GM12878 (cell line): ENCODE measurements around the gene MTFR1L. TPM values are rescaled to one million over a fixed set of nuclear protein-coding genes. Genes with fewer than 3 reads are reported as not detected.

Source experiments
- ATAC-seq: fragments of 200-7000 bp; cut with Tn5 transposase; 3 replicates; pipeline ENCODE4 v1.9.1; 2020; ENCODE audit warnings: mild to moderate bottlenecking, moderate library complexity
- BruUV-seq: library from RNA; stranded (reverse); fragments of 400-500 nt; replicated peaks from 2 replicates; lab custom pipeline; 2021; lab: Mats Ljungman, UMichigan
- CTCF ChIA-PET: fragments of 300-600 bp; sonication (Branson Sonifier 250); formaldehyde crosslinking; extraction: SDS; loops from one replicate; lab custom pipeline; 2021; ENCODE audit warnings: inconsistent platforms; lab: Yijun Ruan, JAX
- POLR2A ChIA-PET: fragments of 350-600 bp; formaldehyde crosslinking; extraction: SDS; loops from one replicate; lab custom pipeline; 2021; ENCODE audit warnings: inconsistent platforms; lab: Charles Lee
- RAD21 ChIA-PET: fragments of 300-600 bp; sonication (Branson Sonifier 250); formaldehyde crosslinking; loops from one replicate; lab custom pipeline; 2023; ENCODE audit warnings: antibody characterized with exemption; ENCODE audit not compliant: unreplicated experiment; lab: Charles Lee
- SMC1A ChIA-PET: fragments of 300-600 bp; sonication (Branson Sonifier 250); formaldehyde crosslinking; loops from one replicate; lab custom pipeline; 2023; ENCODE audit not compliant: unreplicated experiment, uncharacterized antibody; lab: Charles Lee
- DNase-seq: peaks from one replicate; pipeline ENCODE4 v3.0.0-alpha.2; 2011; ENCODE audit warnings: low read depth, low spot score
- FAIRE-seq: peaks from 3 replicates; lab custom pipeline; 2011; peaks lifted over from hg19 to GRCh38; lab: Jason Lieb, UNC
- H2AFZ ChIP-seq: 2 replicates; pipeline ENCODE4 v1.6.0; 2011; ENCODE audit warnings: low read depth, low read length, control low read depth; ENCODE audit not compliant: control insufficient read depth
- H3K27ac ChIP-seq: 2 replicates; pipeline ENCODE4 v1.5.1; 2011; ENCODE audit warnings: control low read depth; ENCODE audit not compliant: control insufficient read depth, insufficient read depth
- H3K27me3 ChIP-seq, 2 experiments: replicated peaks in 1 of 2; 2 replicates each; pipeline versions ENCODE4 v1.6.0 to v1.6.1; 2011; ENCODE audit warnings: low read length in 1 of 2; ENCODE audit not compliant: control insufficient read depth in 2 of 2, insufficient read depth in 2 of 2
- H3K36me3 ChIP-seq, 2 experiments: 2 replicates each; pipeline ENCODE4 v1.5.1; 2011; ENCODE audit warnings: low read length in 1 of 2; ENCODE audit not compliant: control insufficient read depth in 2 of 2, insufficient read depth in 2 of 2
- H3K4me1 ChIP-seq: 2 replicates; pipeline ENCODE4 v1.6.1; 2011; ENCODE audit warnings: mild to moderate bottlenecking, low read length, moderate library complexity, mixed read lengths; ENCODE audit not compliant: control insufficient read depth, insufficient read depth
- H3K4me2 ChIP-seq: 2 replicates; pipeline ENCODE4 v1.6.0; 2011; ENCODE audit warnings: control low read depth; ENCODE audit not compliant: control insufficient read depth, insufficient read depth
- H3K4me3 ChIP-seq: fragments of 200-600 bp; sonication (generic); 2 replicates; pipeline ENCODE4 v1.5.1; 2016
- H3K79me2 ChIP-seq: 2 replicates; pipeline ENCODE4 v1.6.0; 2011; ENCODE audit warnings: low read length; ENCODE audit not compliant: control insufficient read depth, insufficient read depth
- H3K9ac ChIP-seq: 2 replicates; pipeline ENCODE4 v1.8.0; 2011; ENCODE audit warnings: low read length, control low read depth, mixed read lengths; ENCODE audit not compliant: control insufficient read depth, insufficient read depth
- H3K9me3 ChIP-seq: replicated peaks from 3 replicates; pipeline ENCODE4 v1.5.1; 2011; ENCODE audit warnings: mild to moderate bottlenecking, low read length; ENCODE audit not compliant: control insufficient read depth, insufficient read depth
- H4K20me1 ChIP-seq: 2 replicates; pipeline ENCODE4 v1.6.0; 2011; ENCODE audit not compliant: control insufficient read depth, insufficient read depth
- IKZF1 ChIP-seq: fragments of 450-650 bp; conservative IDR thresholded peaks from 2 replicates; pipeline ENCODE4 v1.6.1; 2017; ENCODE audit warnings: antibody characterized with exemption, mild to moderate bottlenecking
- RAD51 ChIP-seq: fragments of 450-650 bp; IDR thresholded peaks from 2 replicates; pipeline ENCODE4 v1.6.1; 2016; ENCODE audit warnings: moderate library complexity, mild to moderate bottlenecking, inconsistent platforms
- ZSCAN29 ChIP-seq: fragments of 450-650 bp; IDR thresholded peaks from 2 replicates; pipeline ENCODE4 v1.6.1; 2017; ENCODE audit warnings: mild to moderate bottlenecking, moderate library complexity
- WGBS: methylation state at CpG from one replicate; pipeline ENCODE4 v1.1.6; 2016; ENCODE audit warnings: low lambda C conversion rate; ENCODE audit not compliant: insufficient replicate concordance, insufficient coverage; ENCODE audit errors: missing lambda C conversion rate; 5-methylcytosine and 5-hydroxymethylcytosine counted together
- in situ Hi-C: fragments of 300-500 bp; cut with MboI; formaldehyde crosslinking; loops from 9 replicates; pipeline ENCODE4 v1.14.3; 2018; ENCODE audit warnings: mixed read lengths
- intact Hi-C: fragments of 100-400 bp; cut with micrococcal nuclease; formaldehyde crosslinking; loops from one replicate; pipeline ENCODE4 v1.14.2; 2022; ENCODE audit not compliant: unreplicated experiment
- polyA plus RNA-seq, 11 experiments: library from polyadenylated mRNA; depleted of rRNA in 4 of 11; unstranded in 6 of 11; stranded (reverse) in 5 of 11; fragments of >200 nt; fragmentation: Nextera tagmentation in 4 of 11; fragmentation: Illumina TruSeq in 1 of 11; extraction: Ambion mirVana in 4 of 11; extraction: Trizol in 1 of 11; gene quantifications; 1 replicate in 1 of 11; 2 replicates in 10 of 11; pipeline versions ENCODE4 v1.2.1 to v1.2.3, GENCODE V29; 2011 to 2016; ENCODE audit warnings: inconsistent platforms in 2 of 11, missing spikeins in 2 of 11, low read depth in 1 of 11
- total RNA-seq, 4 experiments: library from RNA; depleted of rRNA in 3 of 4; stranded (reverse); fragments of >200 nt in 3 of 4; fragmentation: Illumina TruSeq in 1 of 4; extraction: Trizol in 1 of 4; gene quantifications; 2 replicates each; pipeline versions ENCODE4 v1.2.1 to v1.2.3, GENCODE V29; 2013 to 2021

Gene MTFR1L
- total and polyA plus RNA-seq, 10 of the 15 experiments (the other 5 are each of a cell fraction or from before 2014, with no cell fraction given): 16.9 to 44.2 (median 30.3) TPM

GRCh38 chr1:25799935-25800702 lies 19.6 kb upstream of the MTFR1L start, which contains the start of gene SELENON:
Gene SELENON, plus strand, starts transcription at chr1:25800193. Its CDS starts 38 bp downstream, at chr1:25800231.
- peak; percentile 6 for ATAC-seq
- Histone ChIP-seq H3K27me3 (no peaks in the 10 kb centered on the region), H3K36me3 (no peaks in the 10 kb centered on the region), H3K4me3 (no peak within 1 kb of the TSS), H3K27ac (no peak within 1 kb of the TSS), H2AFZ (peak within 1 kb of the TSS; percentile 67), H3K79me2 (no peaks in the 10 kb centered on the region), H4K20me1 (no peaks in the 10 kb centered on the region), H3K4me2 (peak within 1 kb of the TSS; percentile 76), H3K9ac (no peak within 1 kb of the TSS; the same call in 1 of the 2 replicates), H3K4me1 (peaks cover 31% of the 10 kb centered on the region), H3K9me3 (no peaks in the 10 kb centered on the region; the same call in 2 of the 3 replicates)
- BruUV-seq: no TSS peak
- no peak for DNase-seq
- intact Hi-C loops: loop anchor here (5.0 to 10.0 kb wide), 3 partner anchors 123 to 555 kb away; partner anchors contain the start of gene RSRP1
- in situ Hi-C loops: loop anchor here (5.0 to 25.0 kb wide), 2 partner anchors 188 to 388 kb away; partner anchors contain the start of gene RHCE
- ChIA-PET SMC1A (interaction anchor here (1.2 kb wide), 1 partner anchor 41 kb away, joined by 3 read pairs; no protein-coding TSS in a partner anchor), CTCF (interaction anchor here (0.9 to 8.4 kb wide), 7 partner anchors 11 to 296 kb away, joined by 3 to 63 read pairs (median 5); no protein-coding TSS in a partner anchor), POLR2A (no interaction called here), RAD21 (interaction anchor here (0.8 to 2.1 kb wide), 4 partner anchors 10 to 281 kb away, joined by 3 to 6 read pairs (median 4); no protein-coding TSS in a partner anchor)
- 4% methylated on average over 10 of the region's 91 CpGs for WGBS
- TF ChIP-seq IKZF1 (peak; percentile 38; the same call in 1 of the 2 replicates), RAD51 (no peak), ZSCAN29 (peak; percentile 95)
- no peak for FAIRE-seq
